ENCODE results near the gene AMOTL2. TPM values are rescaled to one million over a fixed set of nuclear protein-coding genes. Genes with fewer than 3 reads are reported as not detected.

AMOTL2 gene
- total RNA-seq, 1 experiment from 2014 or later: 96.0 TPM

DNA sequence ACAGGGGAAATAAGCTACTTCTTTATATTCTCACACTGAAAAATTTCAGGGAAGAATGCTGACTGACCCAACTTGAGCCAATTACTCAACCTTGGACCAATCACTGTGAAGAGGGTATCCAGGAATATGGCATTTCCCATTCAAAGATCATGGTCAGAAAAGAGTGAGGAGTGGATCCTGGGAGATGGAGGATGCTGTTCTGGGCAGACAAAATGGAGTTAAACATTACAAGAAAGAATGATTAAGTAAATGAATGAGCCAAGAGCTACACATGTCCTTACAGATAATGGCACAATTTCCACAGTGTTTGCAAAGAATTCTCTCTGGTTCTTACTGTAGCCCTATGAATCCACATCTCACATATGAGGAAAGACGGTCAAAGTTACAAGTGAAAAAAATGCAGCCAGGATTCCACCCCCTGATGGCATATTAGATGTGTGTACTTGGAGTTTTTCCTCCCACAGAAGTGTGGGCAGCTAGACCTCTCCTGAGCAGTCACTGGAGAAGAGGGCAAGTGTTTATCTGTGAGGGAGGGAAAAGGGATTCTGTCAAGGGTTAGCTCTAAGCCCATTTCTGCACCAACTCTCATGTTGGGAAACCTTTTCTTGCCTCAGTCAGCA lies 33.8 kb downstream of the AMOTL2 start:
- H4K20me1 ChIP-seq (ENCODE audit: low read length): no peaks in the 10 kb centered on the region
- H3K4me1 ChIP-seq (ENCODE audit: insufficient read depth, low read length): no peaks in the 10 kb centered on the region
- H3K9me2 ChIP-seq (replicated peaks; ENCODE audit: low read length): no peaks in the 10 kb centered on the region
- no TSS peak for BruUV-seq (replicated peaks)
- no peak for DNase-seq
- no peaks in the 10 kb centered on the region for H3K27me3 ChIP-seq (ENCODE audit: low read length)
- no peak overlapping the region for H2AFZ ChIP-seq (ENCODE audit: low read length)
- no peak overlapping the region for H3K9ac ChIP-seq (ENCODE audit: low read length)
- CTCF ChIA-PET: no interaction called here
- H3K4me3 ChIP-seq (ENCODE audit: low read length): no peak overlapping the region
- no peaks in the 10 kb centered on the region for H3K9me3 ChIP-seq (ENCODE audit: low read length)
- H3K4me2 ChIP-seq (ENCODE audit: low read length): no peak overlapping the region
- POLR2A ChIA-PET (ENCODE audit: unreplicated experiment): no interaction called here
- no peaks in the 10 kb centered on the region for H3K36me3 ChIP-seq (ENCODE audit: low read depth, low read length)
- H3K27ac ChIP-seq (ENCODE audit: low read length): no peak overlapping the region
- TF ChIP-seq EZH2phosphoT487 (IDR thresholded peaks at IDR 0.05; ENCODE audit: borderline replicate concordance, low read length) (no peak), EZH2 (IDR thresholded peaks at IDR 0.05; ENCODE audit: low read length, unreplicated experiment) (no peak)
- TF ChIP-seq, protein P1, sequence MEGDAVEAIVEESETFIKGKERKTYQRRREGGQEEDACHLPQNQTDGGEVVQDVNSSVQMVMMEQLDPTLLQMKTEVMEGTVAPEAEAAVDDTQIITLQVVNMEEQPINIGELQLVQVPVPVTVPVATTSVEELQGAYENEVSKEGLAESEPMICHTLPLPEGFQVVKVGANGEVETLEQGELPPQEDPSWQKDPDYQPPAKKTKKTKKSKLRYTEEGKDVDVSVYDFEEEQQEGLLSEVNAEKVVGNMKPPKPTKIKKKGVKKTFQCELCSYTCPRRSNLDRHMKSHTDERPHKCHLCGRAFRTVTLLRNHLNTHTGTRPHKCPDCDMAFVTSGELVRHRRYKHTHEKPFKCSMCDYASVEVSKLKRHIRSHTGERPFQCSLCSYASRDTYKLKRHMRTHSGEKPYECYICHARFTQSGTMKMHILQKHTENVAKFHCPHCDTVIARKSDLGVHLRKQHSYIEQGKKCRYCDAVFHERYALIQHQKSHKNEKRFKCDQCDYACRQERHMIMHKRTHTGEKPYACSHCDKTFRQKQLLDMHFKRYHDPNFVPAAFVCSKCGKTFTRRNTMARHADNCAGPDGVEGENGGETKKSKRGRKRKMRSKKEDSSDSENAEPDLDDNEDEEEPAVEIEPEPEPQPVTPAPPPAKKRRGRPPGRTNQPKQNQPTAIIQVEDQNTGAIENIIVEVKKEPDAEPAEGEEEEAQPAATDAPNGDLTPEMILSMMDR (conservative IDR thresholded peaks at IDR 0.05; ENCODE audit: low read depth, low read length): no peak
- no peaks in the 10 kb centered on the region for H3F3A ChIP-seq (ENCODE audit: low read length, unreplicated experiment)
- H3K79me2 ChIP-seq (ENCODE audit: low read length): no peaks in the 10 kb centered on the region
- no peak for ATAC-seq
- intact Hi-C loops (cut with micrococcal nuclease): no loop called here

DNA sequence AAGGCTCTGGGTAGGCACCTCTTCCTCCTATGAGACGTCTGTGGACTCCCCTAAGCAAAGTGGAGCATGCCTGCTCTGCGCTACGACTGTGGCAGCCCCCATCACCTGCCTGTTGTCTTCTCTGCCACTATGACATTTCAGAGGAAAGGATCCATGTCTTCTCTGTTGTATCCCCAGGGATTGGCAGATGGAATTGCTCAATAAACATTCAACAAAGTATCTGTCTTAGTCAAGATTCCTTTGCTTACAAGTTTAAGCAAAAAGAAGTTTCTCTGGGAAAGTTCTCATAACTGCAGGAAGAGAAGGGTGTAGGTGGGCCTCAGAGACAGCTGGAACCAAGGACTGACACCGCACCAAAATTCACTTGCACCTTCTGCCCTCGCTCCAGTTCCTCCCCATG lies 34.3 kb downstream of the AMOTL2 start:
- Histone ChIP-seq H3K27me3 (ENCODE audit: low read length) (no peaks in the 10 kb centered on the region), H3K9me2 (replicated peaks; ENCODE audit: low read length) (no peaks in the 10 kb centered on the region), H3F3A (ENCODE audit: low read length, unreplicated experiment) (no peaks in the 10 kb centered on the region), H3K4me3 (ENCODE audit: low read length) (no peak overlapping the region), H3K9ac (ENCODE audit: low read length) (no peak overlapping the region), H2AFZ (ENCODE audit: low read length) (no peak overlapping the region), H4K20me1 (ENCODE audit: low read length) (no peaks in the 10 kb centered on the region), H3K79me2 (ENCODE audit: low read length) (no peaks in the 10 kb centered on the region), H3K4me1 (ENCODE audit: insufficient read depth, low read length) (no peaks in the 10 kb centered on the region), H3K9me3 (ENCODE audit: low read length) (no peaks in the 10 kb centered on the region), H3K4me2 (ENCODE audit: low read length) (no peak overlapping the region), H3K27ac (ENCODE audit: low read length) (no peak overlapping the region), H3K36me3 (ENCODE audit: low read depth, low read length) (no peaks in the 10 kb centered on the region)
- intact Hi-C loops (cut with micrococcal nuclease): no loop called here
- CTCF ChIA-PET: no interaction called here
- TF ChIP-seq EZH2 (IDR thresholded peaks at IDR 0.05; ENCODE audit: low read length, unreplicated experiment): no peak
- TF ChIP-seq, protein P1 (conservative IDR thresholded peaks at IDR 0.05; ENCODE audit: low read depth, low read length): no peak
- no TSS peak for BruUV-seq (replicated peaks)
- POLR2A ChIA-PET (ENCODE audit: unreplicated experiment): no interaction called here
- DNase-seq (no peak), ATAC-seq (no peak)

- BruUV-seq (replicated peaks): no TSS peak
- ChIA-PET POLR2A (ENCODE audit: unreplicated experiment) (no interaction called here), CTCF (no interaction called here)
- no peak overlapping the region for H3K9ac ChIP-seq (ENCODE audit: low read length)
- H3K9me3 ChIP-seq (ENCODE audit: low read length): no peaks in the 10 kb centered on the region
- H4K20me1 ChIP-seq (ENCODE audit: low read length): no peaks in the 10 kb centered on the region
- no peaks in the 10 kb centered on the region for H3K79me2 ChIP-seq (ENCODE audit: low read length)
- no peak for DNase-seq
- no peak overlapping the region for H3K27ac ChIP-seq (ENCODE audit: low read length)
- ATAC-seq: no peak
- no peaks in the 10 kb centered on the region for H3F3A ChIP-seq (ENCODE audit: low read length, unreplicated experiment)
- H3K4me2 ChIP-seq (ENCODE audit: low read length): no peak overlapping the region
- H2AFZ ChIP-seq (ENCODE audit: low read length): no peak overlapping the region
- no peaks in the 10 kb centered on the region for H3K4me1 ChIP-seq (ENCODE audit: insufficient read depth, low read length)
- intact Hi-C loops (cut with micrococcal nuclease): no loop called here
- TF ChIP-seq EZH2 (IDR thresholded peaks at IDR 0.05; ENCODE audit: low read length, unreplicated experiment) (no peak), EZH2phosphoT487 (IDR thresholded peaks at IDR 0.05; ENCODE audit: borderline replicate concordance, low read length) (no peak)
- TF ChIP-seq, protein P1 (conservative IDR thresholded peaks at IDR 0.05; ENCODE audit: low read depth, low read length): no peak
- no peaks in the 10 kb centered on the region for H3K27me3 ChIP-seq (ENCODE audit: low read length)
- H3K4me3 ChIP-seq (ENCODE audit: low read length): no peak overlapping the region
- H3K9me2 ChIP-seq (replicated peaks; ENCODE audit: low read length): no peaks in the 10 kb centered on the region
- no peaks in the 10 kb centered on the region for H3K36me3 ChIP-seq (ENCODE audit: low read depth, low read length)
Measured at GRCh38 chr3:134339331-134339730, 34.9 kb downstream of the AMOTL2 start.

Data from PC-3 (cell line).